ENCODE data around the gene SCP2D1.

Gene SCP2D1

DNA sequence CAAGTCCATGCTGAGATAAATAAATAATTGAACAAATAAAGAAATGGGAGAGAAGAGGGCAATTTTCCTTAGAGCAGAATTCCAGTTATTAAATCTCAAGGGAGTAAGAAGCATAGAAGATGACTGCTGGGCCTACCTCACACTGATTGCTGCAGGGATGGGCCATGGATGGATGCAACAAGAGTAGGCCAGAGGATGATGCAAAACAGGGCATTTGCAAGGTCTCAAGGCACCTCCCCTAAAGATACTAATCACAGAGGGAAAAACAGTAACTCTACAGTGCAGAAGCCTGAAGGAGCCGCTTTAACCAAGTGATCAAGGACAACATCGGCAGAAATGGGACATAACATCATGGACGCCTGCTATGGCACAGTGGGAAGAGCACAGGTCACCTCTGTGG is 1.7 kb upstream of the SCP2D1 start:
- DNase-seq (ENCODE audit: low read depth in 2 of 2): no peak

DNA sequence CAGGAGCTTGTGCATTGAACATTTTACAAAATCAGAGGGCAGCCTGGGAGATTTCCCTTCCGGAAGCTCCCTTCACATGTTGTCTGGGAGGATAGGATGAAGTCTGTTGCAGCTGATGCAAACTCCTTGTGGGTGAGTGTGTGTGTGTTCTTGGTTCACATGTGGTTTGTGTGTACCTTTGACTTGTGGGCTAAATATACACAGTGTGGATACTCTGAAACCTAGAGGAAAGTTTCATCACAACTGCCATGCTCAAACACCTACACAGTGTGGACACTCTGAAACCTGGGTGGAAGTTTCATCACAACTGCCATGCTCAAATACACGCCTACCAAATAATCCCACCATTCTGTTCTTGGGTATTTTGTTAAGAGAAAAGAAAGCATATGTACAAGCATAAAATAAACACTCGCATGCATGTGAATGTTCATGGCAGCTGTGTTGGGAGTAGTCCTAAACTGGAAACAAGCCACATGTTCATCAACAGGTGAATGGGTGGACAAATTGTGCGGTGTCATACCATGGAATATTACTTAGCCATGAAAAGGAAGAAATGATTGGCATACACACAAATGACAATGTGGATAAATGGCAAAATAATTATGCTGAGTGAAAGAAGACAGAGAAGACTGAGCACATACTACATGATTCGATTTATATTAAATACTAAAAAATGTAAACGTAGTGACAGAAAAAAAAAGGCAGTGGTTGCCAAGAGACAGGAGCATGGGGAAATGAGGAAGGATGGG is 1.8 kb downstream of the SCP2D1 start:
- DNase-seq (ENCODE audit: low read depth in 2 of 2): no peak

DNA sequence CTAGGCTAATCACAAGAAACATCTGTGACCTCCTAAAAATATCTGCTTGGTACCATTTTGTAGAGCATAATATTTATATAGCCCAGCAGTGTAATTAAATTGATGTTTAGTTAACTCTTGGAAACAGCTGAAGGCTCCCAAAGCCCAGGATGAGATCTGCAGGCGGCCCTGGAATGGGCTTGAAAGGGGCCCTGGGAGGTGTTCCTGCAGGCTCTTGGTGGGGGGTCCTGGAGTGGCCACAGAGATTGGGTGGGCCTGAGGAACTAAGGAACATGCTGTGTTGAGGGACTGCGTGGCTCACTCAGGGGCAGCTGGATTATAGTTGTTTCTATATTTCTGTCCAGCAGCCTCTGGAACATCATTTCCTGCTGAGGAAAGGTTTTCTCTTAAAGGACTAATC is 9.2 kb downstream of the SCP2D1 start:
- DNase-seq (ENCODE audit: low read depth in 2 of 2): no peak

DNA sequence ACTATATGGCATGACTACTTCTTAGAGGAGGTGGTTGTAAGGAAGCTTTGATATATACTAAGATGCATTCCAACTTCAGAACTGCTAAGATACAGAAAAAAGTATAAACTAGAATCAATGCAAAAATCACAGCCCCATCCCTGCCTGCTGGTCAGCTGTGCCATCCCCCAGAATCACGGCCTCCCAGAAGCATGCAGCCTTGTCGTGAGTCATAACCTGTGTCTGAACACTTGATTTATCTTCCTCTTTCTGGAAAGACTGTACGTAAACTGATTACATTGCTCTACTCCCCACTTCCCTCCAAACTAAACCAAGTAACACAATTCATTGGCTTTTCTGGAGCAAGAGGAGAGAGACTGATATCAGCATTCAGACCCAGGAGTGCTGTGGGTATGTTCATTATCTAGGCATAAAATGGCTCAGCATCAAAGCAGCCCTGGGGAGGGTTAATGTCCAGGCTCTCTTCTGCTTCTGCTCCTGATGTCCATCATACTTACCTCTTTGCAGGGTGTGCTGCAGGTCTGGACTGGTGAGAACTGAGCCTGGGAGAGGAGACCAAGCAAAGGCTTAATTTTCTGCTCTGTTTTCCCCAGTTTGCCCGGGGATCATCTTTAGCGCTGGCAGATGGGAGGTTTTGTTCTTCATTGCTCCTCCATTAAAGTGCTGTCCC is 18.4 kb downstream of the SCP2D1 start:
- DNase-seq (ENCODE audit: low read depth in 2 of 2): no peak

DNA sequence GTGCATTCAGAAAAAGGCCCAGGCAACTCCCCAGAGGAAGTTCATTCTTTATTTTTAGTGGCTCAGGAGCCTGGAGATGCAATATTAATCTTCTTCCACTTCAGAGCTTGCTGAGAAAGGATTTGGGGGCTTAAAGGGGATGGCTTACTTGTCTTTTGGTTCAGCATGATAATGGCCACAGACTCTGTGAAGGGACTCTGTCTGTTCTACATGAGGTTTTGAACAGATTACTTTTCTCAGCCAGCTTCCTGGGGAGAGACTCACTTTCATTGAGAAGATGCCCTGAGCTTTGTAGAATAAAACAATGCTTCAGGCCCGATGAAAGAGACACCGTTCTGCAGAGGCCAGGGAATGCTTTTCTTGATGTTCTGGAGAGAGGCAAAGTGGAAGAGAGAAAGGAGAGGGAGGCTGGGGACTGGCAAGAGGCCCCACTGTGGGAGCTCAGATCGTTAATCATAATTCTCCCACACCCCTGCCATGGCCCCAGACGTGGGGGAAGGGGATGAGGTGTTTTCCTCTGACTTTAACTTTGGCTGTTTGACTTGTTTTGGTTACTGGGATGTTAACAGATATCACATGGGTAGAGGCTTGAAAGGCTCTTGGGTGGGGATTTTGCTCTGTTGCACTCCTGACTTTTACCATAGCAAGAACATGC is 19.1 kb downstream of the SCP2D1 start:
- DNase-seq (ENCODE audit: low read depth in 2 of 2): no peak

DNA sequence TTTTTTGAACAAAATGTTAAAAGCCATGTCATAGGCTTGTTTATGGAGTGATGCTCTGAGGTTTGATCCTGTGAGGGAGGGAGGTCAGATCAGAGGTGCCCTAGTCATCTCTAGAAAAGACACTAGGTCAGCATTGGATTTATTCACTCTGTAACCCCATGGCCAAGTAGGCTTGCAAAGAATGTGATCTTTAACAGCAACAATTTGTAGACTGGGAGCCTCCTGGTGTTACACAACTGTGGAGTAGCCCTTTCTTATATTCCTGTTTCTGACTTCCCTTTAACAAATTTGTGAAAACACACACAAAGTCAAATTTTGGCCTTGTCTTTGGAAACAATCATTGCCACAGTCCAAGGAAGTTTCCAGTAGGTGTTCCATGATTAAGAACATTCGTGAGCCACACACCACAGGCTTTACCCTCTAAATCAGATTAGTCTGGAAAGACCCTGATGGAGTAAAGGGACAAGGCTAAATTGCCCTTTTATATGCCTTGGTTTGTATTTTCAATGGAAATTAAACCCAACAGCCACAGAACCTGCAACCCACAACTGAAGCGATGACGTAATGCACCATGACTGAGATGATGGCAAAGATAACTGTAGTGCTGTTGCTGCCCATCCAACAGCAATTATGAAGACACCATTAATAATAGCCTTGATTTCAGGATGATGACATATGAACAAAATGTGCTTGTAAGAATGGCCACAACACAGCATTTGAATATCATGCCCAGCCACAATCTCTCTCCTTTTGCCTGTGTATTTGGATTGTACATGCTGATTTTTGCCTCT is 22.1 kb downstream of the SCP2D1 start:
- no peak for DNase-seq (ENCODE audit: low read depth in 2 of 2)

DNA sequence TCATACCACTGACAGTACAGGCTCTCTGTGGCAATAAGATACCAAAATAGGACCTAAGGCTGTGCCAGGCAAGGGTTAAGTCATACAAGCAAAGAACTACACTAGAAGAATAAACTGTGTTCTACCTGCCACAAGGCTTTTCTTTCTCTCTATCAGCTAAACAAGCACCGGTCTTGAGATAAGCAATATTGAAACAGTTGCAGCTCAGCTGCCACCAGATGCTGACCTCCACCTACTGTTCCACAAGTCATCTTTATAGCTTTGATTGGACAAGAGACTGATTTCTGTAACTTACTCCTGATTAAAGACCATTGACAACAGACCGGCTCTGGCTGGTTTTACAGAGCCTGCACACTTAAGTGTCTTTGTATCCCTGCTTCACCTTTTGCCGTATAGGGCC is 24.1 kb downstream of the SCP2D1 start:
- DNase-seq (ENCODE audit: low read depth in 2 of 2): no peak

DNA sequence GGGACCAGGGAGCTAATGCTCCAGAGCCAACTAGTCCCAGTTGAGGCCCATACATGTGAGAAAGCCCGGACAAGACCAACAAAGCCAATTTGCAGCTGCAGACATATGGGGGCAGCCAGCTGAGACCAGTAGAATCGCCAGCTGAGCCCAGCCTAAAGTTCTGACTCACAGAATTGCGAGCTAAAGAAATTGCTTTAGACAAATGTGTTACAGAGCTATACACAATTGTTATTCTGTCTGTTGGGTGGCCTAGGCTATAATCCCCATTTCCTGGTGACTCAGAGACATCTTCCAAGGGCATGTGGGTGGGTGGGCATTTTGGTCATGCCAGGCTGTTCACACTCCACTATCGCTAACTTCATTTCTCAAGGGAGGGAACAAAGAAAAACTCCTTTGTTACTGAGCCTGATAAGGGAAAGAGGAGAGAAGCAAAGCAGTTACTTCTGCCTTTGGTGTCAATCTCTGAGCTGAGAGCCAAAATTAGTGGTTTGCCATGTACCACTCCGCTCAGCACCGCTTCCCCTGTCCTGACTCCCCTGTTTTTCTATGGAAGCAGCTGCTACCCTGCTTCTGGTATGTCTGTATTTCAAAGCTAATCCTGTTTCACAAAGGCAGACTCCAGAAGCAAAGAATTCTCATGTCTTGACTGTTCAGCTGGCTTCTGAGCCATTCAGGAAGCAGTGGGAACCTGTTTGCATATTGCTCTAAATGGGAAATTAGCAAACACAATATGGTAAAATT is 26.1 kb downstream of the SCP2D1 start:
- DNase-seq (ENCODE audit: low read depth in 2 of 2): no peak

DNA sequence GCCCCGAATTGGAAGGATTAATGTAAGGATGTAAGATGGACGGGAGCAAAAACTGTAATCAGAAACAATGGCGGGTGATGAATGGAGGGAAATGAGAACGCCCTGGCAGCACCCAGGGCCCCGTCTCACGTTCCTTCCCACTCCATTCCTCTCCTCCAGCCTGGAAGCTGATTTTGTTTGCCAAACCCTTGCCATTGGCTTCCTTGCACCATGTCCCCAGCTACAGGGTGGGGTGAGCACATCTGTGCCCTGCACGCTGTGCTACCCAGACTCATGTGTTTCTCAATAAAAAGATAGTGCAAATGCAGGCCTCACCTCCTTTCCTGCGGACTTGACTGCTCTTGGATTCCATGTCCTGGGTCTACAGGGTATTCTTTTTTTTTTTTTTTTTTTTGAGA is 26.7 kb downstream of the SCP2D1 start:
- no peak for DNase-seq (ENCODE audit: low read depth in 2 of 2)

DNA sequence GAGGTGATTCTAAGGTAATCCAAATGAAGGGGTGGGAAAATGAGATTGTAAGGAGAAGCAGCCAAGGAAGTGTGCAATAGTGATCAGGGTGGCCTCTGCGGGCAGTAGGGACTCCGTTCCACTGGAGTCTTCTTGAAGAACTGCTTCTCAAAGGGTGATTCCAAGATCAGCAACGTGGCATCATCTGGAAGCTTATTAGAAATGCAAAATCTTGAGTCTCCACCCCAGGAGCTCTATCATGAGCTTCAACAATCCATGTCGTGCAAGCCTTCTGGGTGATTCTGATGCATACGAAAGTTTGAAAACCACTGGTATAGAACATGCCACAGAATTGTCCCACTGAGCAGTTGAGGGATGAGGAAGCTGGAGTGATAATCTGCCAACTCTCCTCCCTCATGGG is 31.4 kb downstream of the SCP2D1 start:
- no peak for DNase-seq (ENCODE audit: low read depth in 2 of 2)

DNA sequence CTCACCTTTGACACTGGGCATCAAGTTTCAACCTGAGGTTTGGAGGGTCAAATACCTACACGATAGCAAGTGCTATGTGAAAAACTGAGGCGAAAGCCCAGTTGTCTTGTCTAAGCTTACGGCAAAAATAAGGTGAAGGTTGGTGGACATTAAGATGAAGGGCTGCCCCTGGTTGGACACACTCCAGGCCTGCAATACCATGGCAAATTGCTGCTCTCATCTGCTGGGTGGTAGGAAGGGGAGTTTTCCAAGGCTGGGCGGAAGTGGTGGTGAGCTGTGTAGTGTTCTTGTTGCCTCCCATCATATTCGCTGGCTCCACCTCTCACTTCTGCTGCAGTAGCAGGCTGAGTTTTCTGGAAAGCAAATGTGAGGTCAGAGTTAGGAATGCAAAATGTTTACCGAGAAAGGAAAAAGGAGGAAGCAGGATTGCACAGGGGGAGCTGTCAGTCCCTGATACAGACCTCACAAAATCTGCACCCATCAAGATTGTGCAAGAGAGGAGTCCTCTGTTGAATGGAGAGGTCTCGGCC is 33.7 kb downstream of the SCP2D1 start:
- no peak for DNase-seq (ENCODE audit: low read depth in 2 of 2)

DNA sequence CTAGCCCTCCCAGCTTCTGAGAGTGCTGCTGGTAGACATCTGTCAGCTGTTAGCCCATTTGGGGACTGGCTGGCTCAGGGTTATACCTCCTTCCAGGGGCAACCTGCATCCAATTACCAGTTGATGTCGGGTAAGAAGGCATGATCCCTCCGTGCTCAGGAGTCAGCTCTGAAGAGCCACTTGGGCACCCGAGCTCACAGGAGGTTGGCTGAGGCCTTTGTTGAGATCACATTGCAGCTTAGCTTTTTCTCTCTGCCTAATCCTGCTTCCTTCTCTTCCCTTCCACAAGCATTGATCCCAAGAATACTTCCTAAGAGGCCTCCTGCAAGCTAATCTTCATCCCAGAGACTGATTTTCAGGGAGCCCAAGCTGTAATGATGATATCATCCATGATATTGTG is 35.5 kb downstream of the SCP2D1 start:
- DNase-seq (ENCODE audit: low read depth in 2 of 2): no peak

DNA sequence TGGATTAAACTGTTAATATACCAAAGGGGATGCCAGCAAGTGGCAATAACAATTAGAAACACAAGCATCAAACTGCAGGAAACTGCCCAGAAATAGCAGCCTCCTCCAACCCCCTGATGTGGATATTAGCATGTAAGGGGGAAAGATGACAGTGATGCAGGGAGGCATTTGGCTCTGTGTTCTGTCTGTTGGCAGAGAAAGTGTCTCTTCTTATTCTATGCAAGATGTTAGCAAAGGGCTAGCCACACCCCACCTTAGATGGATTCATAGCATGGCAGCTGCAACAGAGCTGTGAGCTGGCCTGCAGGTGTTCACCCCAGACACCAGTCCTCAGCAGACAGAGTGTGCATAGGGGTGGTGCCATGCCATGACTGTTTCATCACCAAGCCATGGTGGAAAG is 38.0 kb downstream of the SCP2D1 start:
- no peak for DNase-seq (ENCODE audit: low read depth in 2 of 2)

DNA sequence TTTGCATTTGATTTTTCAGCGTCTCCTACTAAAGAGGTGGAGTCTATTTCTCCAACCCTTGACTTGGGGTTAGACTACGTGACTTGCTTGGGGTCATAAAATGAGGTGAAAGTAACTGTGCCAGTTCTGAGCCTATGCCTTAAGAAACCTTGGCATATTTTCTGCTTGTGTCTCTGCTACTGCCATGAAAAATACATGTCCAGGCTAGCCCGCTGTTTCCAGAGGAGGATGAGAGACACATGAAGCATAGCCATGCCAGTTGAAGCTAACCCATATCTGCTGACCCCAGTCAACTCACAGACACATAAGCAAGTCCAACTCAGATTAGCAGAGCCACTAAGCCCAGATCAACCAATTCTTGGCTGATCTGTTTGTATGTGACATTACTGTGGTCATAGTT is 38.7 kb downstream of the SCP2D1 start:
- DNase-seq (ENCODE audit: low read depth in 2 of 2): no peak

DNA sequence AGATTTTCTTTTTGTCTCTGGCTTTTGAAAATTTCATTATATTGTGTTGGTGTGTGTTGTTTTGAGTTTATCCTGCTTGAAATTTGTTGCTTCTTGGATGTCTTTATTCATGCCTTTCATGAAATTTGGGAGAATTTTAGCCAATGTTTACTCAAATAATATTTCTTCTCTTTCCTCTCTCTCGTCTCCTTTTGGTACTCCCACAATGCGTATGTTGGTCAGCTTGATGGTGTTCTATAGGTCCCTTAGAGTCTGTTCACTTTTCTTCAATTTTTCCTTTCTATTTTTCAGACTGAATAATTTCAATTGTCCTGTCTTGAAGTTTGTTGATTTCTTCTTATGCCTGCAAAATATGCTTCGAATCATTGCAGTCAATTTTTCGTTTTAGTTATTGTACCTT is 39.6 kb downstream of the SCP2D1 start:
- no peak for DNase-seq (ENCODE audit: low read depth in 2 of 2)

DNA sequence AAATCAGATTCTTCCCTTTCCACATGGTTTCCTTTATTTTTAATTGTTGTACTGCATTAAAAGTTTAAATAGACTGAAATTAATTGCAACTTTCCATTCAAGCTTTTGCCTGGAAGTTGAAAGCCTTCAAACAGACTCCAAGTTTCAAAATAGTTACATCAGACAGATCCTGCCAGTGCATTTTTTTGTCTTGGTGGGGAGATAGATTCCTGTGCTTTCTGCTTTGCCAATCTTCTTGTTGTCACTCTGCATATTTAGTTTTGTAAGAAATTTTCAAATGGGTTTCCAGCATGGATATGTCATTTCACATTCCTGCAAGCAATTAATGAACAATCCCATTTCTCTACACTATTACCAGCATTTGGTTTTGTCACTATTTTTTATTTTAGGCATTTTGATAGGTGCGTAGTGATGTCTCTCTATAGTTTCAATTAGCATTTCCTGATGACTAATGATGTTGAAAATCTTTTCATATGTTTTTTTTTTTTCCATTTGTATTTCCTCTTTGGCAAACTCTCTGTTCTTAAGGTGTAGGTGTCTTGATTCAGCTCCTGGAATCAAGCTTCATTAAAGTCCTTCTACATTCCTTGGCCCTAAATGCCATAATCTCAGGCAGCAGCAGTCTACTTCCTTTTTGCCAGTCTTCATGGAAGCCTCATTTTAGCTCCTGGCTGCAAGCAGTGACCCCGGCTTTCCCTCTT is 40.5 kb downstream of the SCP2D1 start:
- no peak for DNase-seq (ENCODE audit: low read depth in 2 of 2)

DNA sequence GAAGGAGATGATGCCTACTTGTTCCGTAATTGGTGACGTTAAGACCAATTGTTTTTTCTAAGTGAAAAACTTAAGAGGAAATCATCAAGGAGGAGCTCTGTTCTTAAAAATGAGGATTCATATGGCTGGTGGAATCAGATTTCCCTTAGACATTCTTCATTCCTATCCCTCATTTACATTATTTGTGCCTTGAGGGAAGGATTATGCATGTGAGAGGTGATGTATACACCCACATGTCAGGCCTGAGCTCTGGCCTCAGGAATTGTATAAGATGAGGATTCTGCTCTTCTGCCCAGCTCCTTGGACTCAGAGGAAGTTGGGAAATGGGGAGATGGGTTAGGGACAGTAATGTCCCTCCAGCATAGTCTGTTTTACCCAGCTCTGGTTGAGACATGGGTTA is 42.3 kb downstream of the SCP2D1 start:
- DNase-seq (ENCODE audit: low read depth in 2 of 2): no peak

DNA sequence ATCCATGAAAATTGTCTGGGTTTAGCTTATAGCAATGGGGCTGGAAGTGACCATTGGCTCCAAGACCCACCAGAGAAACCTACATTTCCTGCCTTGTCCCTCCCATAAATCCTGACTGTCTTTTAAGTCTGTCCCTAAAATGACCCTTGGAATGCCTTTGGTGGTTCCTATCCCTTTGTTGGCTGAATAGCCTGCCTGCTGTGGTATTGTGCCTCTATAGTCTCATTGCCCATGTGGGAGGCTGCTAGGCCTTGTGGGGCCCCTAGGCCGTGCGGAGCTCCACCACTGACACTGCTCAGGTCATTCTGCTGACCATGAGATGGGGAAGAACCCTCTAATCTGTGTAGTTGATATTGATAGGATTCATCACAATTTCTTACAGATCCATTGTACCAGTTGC is 43.3 kb downstream of the SCP2D1 start:
- no peak for DNase-seq (ENCODE audit: low read depth in 2 of 2)

DNA sequence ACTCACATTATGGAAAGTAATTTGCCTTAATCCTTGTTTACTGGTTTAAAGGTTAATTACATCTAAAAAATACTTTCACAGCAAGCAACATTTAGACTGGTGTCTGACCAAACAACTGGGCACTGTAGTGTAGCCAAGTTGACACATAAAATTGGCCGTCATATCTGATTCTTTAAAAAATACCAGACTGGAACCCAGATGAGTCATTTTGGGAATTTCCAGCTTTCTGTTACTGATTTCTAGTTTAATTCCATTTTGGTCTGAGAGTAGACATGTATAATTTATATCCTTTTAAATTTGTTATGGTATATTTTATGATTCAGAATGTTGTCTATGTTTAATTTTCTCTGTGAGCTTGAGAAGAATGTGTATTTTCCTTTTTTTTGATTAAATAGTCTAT is 44.1 kb downstream of the SCP2D1 start:
- no peak for DNase-seq (ENCODE audit: low read depth in 2 of 2)

DNA sequence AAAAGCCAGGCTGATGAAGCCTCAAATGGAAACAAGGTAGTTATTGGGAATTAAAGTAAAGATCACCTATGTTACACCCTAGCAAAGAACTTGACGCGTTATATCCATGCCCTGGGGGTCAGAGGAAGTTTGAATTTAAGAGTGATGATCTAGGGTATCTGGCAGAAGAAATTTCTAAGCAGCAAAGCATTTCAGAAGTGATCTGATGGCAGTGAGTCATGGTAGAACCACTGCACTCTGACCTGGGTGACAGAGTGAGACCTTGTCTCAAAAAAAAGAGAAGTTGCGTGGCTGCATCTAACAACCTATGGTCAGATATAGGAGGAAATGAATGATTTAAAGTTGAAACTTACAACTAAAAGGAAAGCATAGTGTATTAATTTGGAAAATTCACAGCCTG is 45.2 kb downstream of the SCP2D1 start:
- no peak for DNase-seq (ENCODE audit: low read depth in 2 of 2)

Data from stimulated activated CD8-positive, alpha-beta memory T cell treated with anti-CD3 and anti-CD28 coated beads, Interleukin-7, amount 100 ng/mL, for 4 hours (primary cell).